HG02943 (cell line): Measurements from ENCODE around the gene CRYZL1.

ENCODE experiments used
- ATAC-seq: cut with Tn5 transposase; IDR thresholded peaks from one replicate; pipeline ENCODE4 v1.9.1; 2021; ENCODE audit warnings: mild to moderate bottlenecking, low read depth, moderate library complexity; ENCODE audit not compliant: unreplicated experiment

CRYZL1 gene

DNA sequence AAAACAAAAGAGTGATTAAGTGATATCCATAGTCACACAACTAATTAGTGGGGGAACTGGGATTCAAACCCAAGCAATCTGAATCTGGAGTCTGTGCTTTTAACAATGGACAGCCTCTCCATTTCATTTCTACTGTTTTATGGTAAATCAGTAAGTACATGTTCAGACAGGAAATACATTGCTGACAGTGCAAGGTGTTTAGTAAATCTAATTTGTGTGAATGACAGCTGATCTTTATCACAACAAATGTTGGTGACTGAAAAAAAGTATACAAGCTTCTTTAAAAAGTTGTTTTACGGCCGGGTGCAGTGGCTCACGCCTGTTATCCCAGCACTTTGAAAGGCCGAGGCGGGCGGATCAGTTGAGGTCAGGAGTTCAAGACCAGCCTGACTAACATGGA, 73.6 kb downstream of the CRYZL1 start:
- no peak for ATAC-seq

DNA sequence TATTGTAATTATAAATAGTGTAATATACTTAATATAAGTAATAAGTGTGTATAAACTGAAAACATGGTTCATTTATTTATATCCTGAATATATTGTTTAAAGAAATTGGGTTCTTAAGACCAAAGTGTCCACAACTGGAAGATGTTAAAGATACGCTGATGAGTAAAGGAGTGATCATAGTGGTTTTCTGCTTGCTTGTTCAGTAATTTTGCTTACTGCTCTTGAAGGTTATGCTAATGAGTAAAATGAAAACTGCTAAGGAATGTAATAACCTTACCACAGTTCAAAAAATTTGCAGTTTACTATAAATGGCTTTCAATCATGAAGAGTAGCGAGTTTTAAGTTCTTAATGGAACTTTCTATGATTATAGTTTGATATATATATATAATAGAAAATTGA, 75.0 kb downstream of the CRYZL1 start:
- ATAC-seq: no peak

DNA sequence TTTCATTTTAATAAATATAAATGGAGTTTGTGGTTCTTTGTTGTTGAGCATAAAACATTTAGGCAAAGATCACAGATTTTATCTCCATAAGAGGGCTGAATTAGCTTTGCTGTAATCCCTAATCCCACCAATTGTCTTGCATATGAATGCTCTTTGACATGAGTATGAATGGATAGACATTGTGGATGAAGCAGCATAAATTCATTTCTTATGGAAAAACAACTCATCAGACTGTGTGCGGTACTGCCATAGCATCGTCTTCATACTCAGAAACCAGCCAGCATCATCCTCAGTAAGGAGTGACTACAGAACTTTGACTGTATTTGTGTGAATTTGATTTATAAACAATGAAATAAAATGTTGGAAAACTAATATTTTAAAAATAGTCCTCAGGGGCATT, 79.2 kb downstream of the CRYZL1 start:
- no peak for ATAC-seq

GRCh38 chr21:33561373-33561772, 80.2 kb downstream of the CRYZL1 start:
- ATAC-seq: no peak

- ATAC-seq: no peak
Measured at GRCh38 chr21:33560965-33561364, 80.6 kb downstream of the CRYZL1 start.

DNA sequence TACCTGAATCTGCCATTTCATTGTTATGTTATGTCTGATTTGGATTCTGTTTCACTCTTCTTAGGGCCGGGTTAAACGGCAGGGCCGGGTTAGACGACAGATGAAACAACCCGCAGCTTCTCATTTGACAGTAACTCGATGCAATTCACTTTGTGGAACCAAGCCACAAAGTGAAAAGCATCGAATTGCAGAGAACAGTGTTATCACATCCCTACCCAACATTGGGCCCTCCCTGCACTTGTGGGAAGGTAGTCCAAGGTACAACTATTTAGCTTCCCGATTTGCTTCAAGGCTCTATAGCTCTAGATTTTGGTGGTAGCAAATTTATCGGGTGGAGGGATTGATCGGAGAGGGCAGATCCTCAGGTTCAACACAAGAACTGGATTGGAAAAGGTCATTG, 81.7 kb downstream of the CRYZL1 start:
- no peak for ATAC-seq

DNA sequence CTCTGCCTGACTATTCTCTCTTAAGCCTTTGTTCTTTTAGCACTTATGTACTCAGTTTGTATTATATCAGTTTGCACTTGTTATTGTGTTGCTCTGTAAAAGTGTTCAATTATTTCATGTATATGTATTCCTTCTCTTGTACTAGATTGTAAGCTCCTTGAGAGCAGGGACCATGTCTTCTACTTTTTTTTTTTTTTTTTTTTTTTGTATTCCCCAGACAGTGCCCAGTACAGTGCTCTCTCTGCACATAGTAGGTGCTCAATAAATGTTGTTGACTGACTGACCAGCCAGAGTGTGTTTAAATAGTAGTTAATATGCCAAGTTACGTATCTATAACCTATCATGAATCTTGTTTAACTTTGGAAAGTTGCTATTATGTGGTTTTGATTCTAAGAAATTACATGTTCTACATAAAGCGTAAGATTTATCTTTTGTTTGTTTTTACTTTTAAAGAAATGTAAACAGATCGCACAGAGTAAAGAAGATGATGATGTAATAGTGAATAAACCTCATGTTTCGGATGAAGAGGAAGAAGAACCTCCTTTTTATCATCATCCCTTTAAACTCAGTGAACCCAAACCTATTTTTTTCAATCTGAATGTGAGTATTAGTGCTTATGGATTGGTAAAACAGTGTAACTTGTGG, 82.6 kb downstream of the CRYZL1 start:
- no peak for ATAC-seq

- ATAC-seq: no peak
Measured at GRCh38 chr21:33557447-33557846, 84.1 kb downstream of the CRYZL1 start.

- no peak for ATAC-seq
Measured at GRCh38 chr21:33554982-33555344, 86.6 kb downstream of the CRYZL1 start.

- ATAC-seq: no peak
Measured at GRCh38 chr21:33554236-33554981, 87.1 kb downstream of the CRYZL1 start.

GRCh38 chr21:33552999-33553598, 88.4 kb downstream of the CRYZL1 start:
- ATAC-seq: no peak

GRCh38 chr21:33552093-33552998, 89.2 kb downstream of the CRYZL1 start:
- ATAC-seq: no peak

- no peak for ATAC-seq
Measured at GRCh38 chr21:33551664-33552063, 89.9 kb downstream of the CRYZL1 start.

- no peak for ATAC-seq
Measured at GRCh38 chr21:33550772-33551660, 90.5 kb downstream of the CRYZL1 start.

DNA sequence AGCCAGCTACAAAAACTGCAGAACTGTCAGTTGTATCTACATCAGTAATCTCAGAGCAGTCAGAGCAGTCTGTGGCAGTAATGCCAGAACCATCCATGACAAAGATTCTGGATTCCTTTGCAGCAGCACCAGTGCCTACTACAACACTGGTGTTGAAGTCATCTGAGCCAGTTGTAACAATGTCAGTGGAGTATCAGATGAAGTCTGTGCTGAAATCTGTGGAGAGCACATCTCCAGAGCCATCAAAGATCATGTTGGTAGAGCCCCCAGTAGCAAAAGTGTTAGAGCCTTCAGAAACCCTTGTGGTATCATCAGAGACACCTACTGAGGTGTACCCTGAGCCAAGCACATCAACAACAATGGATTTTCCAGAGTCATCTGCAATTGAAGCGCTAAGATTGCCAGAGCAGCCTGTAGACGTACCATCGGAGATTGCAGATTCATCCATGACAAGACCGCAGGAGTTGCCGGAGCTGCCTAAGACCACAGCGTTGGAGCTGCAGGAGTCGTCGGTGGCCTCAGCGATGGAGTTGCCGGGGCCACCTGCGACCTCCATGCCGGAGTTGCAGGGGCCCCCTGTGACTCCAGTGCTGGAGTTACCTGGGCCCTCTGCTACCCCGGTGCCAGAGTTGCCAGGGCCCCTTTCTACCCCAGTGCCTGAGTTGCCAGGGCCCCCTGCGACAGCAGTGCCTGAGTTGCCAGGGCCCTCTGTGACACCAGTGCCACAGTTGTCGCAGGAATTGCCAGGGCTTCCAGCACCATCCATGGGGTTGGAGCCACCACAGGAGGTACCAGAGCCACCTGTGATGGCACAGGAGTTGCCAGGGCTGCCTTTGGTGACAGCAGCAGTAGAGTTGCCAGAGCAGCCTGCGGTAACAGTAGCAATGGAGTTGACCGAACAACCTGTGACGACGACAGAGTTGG, 91.4 kb downstream of the CRYZL1 start:
- ATAC-seq: no peak

GRCh38 chr21:33546086-33546485, 95.5 kb downstream of the CRYZL1 start:
- ATAC-seq: no peak

GRCh38 chr21:33544451-33545195, 96.9 kb downstream of the CRYZL1 start:
- no peak for ATAC-seq

DNA sequence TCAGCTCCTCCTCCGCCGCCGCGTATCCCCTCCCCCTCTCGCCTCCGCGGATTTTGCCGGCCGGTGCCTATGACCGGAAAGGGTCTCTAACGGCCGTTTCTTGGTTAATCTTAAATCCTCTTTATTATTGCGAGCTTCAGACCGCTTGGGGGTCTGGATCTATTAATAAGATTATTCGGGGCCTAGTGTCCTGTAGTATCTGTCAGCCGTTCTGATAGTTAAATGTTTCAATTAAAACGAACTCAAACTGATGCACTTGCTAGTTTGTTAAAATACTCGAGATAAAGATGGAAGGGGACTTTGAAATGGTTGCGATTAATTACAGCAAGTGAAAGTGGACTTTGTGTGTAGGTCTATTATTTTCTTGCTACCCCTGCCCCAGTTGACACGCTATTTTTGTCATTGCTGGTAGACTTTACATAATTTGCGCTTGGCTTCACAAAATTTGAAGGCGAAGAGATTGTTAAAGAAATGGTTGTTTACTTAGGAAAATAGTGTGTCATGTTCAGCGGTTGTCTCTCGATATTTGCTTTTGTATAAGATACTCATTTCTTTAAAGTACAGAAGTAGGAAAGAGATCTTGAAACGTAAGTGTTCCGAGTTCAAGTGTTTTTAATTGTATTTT, 97.9 kb downstream of the CRYZL1 start:
- ATAC-seq: no peak
